RWPE2 (cell line): Measurements from ENCODE around the gene EDN2.

Experiments used
- ATAC-seq: fragments of 200-7000 bp; cut with Tn5 transposase; 3 replicates; pipeline ENCODE4 v1.9.1; 2021; ENCODE audit warnings: low read depth
- DNase-seq: peaks from one replicate; pipeline ENCODE4 v3.0.0-alpha.2; 2020; ENCODE audit warnings: low spot score
- H3K27ac ChIP-seq: fragments of 450-650 bp; 2 replicates; pipeline ENCODE4 v1.5.1; 2017; ENCODE audit warnings: mild to moderate bottlenecking; ENCODE audit not compliant: poor library complexity, severe bottlenecking
- H3K27me3 ChIP-seq: fragments of 250-450 bp; sonication (Bioruptor Pico); 2 replicates; pipeline ENCODE4 v1.5.1; 2021; ENCODE audit warnings: mild to moderate bottlenecking, moderate library complexity; ENCODE audit not compliant: insufficient read depth, poor library complexity, severe bottlenecking
- H3K36me3 ChIP-seq: fragments of 250-450 bp; sonication (Bioruptor Pico); 2 replicates; pipeline ENCODE4 v1.5.1; 2020; ENCODE audit warnings: low read depth, mild to moderate bottlenecking, moderate library complexity
- H3K4me1 ChIP-seq: fragments of 250-450 bp; sonication (Bioruptor Pico); 2 replicates; pipeline ENCODE4 v1.5.1; 2021; ENCODE audit warnings: mild to moderate bottlenecking, moderate library complexity; ENCODE audit not compliant: insufficient read depth, poor library complexity, severe bottlenecking
- H3K4me3 ChIP-seq: fragments of 250-450 bp; sonication (Bioruptor Pico); 2 replicates; pipeline ENCODE4 v1.5.1; 2021; ENCODE audit warnings: mild to moderate bottlenecking, moderate library complexity; ENCODE audit not compliant: severe bottlenecking
- H3K9me3 ChIP-seq: fragments of 250-450 bp; sonication (Bioruptor Pico); 2 replicates; pipeline ENCODE4 v1.5.1; 2021; ENCODE audit warnings: mild to moderate bottlenecking, moderate library complexity; ENCODE audit not compliant: severe bottlenecking
- TF ChIP-seq, protein P1 (sequence below): fragments of 450-650 bp; IDR thresholded peaks from one replicate; pipeline ENCODE4 v1.5.1; 2017; ENCODE audit warnings: mild to moderate bottlenecking, moderate library complexity; ENCODE audit not compliant: poor library complexity, severe bottlenecking

The EDN2 gene

GRCh38 chr1:41487126-41488039 lies 2.9 kb upstream of the EDN2 start:
- ATAC-seq: no peak
- Histone ChIP-seq H3K36me3 (no peaks in the 10 kb centered on the region), H3K27me3 (no peaks in the 10 kb centered on the region), H3K4me3 (no peak overlapping the region), H3K27ac (no peak overlapping the region), H3K4me1 (peaks cover 27% of the 10 kb centered on the region), H3K9me3 (no peaks in the 10 kb centered on the region)
- TF ChIP-seq, protein P1, sequence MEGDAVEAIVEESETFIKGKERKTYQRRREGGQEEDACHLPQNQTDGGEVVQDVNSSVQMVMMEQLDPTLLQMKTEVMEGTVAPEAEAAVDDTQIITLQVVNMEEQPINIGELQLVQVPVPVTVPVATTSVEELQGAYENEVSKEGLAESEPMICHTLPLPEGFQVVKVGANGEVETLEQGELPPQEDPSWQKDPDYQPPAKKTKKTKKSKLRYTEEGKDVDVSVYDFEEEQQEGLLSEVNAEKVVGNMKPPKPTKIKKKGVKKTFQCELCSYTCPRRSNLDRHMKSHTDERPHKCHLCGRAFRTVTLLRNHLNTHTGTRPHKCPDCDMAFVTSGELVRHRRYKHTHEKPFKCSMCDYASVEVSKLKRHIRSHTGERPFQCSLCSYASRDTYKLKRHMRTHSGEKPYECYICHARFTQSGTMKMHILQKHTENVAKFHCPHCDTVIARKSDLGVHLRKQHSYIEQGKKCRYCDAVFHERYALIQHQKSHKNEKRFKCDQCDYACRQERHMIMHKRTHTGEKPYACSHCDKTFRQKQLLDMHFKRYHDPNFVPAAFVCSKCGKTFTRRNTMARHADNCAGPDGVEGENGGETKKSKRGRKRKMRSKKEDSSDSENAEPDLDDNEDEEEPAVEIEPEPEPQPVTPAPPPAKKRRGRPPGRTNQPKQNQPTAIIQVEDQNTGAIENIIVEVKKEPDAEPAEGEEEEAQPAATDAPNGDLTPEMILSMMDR: no peak
- DNase-seq: no peak

DNA sequence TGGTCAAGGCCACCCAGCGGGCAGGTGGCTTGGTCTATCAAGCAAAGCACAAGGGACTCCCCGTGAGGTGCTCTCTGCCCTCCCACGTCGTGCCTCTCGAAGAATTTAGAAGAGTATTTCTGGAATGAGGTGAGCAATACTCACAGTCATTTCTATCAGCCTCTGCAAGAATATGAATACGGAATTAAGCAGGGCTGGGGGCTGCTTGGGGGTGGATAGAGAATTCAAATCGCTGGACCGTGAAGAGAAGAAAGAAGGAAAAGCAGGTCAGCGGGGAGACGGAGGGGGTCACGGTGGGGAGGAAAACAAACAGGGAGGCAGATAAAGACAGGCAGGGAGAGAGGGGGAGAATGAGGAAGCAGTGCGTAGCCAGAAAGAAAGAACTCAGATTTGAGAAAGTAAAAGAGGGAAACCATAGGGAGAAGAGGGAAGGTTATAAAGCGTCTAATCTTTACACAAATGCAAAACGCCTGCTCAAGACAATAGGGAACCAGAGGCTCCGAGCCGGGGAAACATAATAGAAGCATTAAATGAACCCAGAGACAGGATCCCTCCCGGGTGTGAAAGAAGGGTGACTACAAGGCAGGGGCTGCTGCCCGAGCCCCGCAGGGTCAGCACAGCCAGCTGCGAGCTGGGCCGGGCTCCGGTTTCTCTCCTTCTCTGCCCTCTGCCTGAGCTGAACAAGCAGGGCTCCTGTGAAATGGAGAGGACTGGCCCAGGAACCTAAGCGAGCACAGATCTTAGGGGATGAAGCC lies 2.1 kb upstream of the EDN2 start:
- ATAC-seq: no peak
- TF ChIP-seq, protein P1: no peak
- Histone ChIP-seq H3K27ac (no peak overlapping the region), H3K36me3 (no peaks in the 10 kb centered on the region), H3K4me1 (peaks cover 32% of the 10 kb centered on the region), H3K4me3 (no peak overlapping the region), H3K27me3 (no peaks in the 10 kb centered on the region), H3K9me3 (no peaks in the 10 kb centered on the region)
- DNase-seq: no peak

GRCh38 chr1:41486053-41486370 lies 1.5 kb upstream of the EDN2 start:
- Histone ChIP-seq H3K27ac (peak overlapping the region; percentile 39), H3K36me3 (no peaks in the 10 kb centered on the region), H3K27me3 (no peaks in the 10 kb centered on the region), H3K4me1 (peaks cover 32% of the 10 kb centered on the region), H3K4me3 (no peak overlapping the region), H3K9me3 (no peaks in the 10 kb centered on the region)
- no peak for ATAC-seq
- no peak for DNase-seq
- TF ChIP-seq, protein P1: no peak

DNA sequence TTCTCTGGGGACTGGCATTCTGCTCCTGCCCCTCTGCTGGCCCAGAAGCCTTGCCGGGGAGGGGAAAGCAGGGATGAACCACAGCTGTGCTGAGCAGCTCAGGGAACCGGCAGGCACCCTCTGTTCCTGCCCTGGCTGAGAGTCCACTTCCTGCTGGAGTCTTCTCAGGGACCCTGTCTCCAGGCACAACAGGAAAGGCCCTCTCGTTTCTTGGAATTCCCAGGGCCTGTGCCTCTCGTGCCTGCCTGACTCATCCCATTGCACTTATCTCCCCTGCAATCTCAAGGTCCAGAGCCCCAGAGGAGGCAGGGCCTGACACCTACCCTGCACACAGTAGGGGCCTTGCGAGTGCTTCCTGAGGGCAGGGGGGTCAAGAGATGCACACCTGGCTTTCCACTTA lies 1.1 kb upstream of the EDN2 start:
- ATAC-seq (peak; percentile 48), DNase-seq (no peak)
- Histone ChIP-seq H3K36me3 (no peaks in the 10 kb centered on the region), H3K27ac (peak overlapping the region; percentile 39), H3K4me3 (no peak overlapping the region), H3K4me1 (peaks cover 32% of the 10 kb centered on the region), H3K9me3 (no peaks in the 10 kb centered on the region), H3K27me3 (no peaks in the 10 kb centered on the region)
- TF ChIP-seq, protein P1: no peak
